ENCODE measurements around the gene TDRD3. TPM values are rescaled to one million over a fixed set of nuclear protein-coding genes. Genes with fewer than 3 reads are reported as not detected.

TDRD3 gene
- total RNA-seq, 1 experiment from 2014 or later: 10.8 TPM

DNA sequence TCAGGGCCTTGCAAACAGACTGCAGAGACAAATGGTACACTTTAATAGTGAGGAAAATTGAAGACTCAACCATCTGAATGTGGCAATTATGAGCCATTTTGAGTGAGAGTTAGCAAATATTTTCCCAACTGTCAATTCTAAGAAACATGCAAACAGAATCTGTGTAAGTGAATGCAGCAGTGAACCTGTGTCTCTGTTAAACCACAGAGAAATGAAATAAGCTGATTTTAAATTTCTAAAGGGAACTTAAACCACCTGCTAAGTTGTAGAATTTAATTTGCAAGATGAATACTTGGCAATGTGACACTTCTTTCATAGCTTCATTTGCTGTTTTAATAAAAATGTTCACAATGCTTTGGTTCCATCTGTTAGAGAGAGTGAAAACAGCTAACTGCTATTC, 42.0 kb upstream of the TDRD3 start:
- ChIA-PET POLR2A (no interaction called here), CTCF (no interaction called here)
- no peaks in the 10 kb centered on the region for H3K9me3 ChIP-seq (ENCODE audit: control insufficient read depth, insufficient read depth, low read depth, low read length)
- no TSS peak for BruUV-seq (replicated peaks)
- no peak for TF ChIP-seq TCF7L2 (IDR thresholded peaks at IDR 0.05; ENCODE audit: low read depth, low read length)
- TF ChIP-seq, protein P1, sequence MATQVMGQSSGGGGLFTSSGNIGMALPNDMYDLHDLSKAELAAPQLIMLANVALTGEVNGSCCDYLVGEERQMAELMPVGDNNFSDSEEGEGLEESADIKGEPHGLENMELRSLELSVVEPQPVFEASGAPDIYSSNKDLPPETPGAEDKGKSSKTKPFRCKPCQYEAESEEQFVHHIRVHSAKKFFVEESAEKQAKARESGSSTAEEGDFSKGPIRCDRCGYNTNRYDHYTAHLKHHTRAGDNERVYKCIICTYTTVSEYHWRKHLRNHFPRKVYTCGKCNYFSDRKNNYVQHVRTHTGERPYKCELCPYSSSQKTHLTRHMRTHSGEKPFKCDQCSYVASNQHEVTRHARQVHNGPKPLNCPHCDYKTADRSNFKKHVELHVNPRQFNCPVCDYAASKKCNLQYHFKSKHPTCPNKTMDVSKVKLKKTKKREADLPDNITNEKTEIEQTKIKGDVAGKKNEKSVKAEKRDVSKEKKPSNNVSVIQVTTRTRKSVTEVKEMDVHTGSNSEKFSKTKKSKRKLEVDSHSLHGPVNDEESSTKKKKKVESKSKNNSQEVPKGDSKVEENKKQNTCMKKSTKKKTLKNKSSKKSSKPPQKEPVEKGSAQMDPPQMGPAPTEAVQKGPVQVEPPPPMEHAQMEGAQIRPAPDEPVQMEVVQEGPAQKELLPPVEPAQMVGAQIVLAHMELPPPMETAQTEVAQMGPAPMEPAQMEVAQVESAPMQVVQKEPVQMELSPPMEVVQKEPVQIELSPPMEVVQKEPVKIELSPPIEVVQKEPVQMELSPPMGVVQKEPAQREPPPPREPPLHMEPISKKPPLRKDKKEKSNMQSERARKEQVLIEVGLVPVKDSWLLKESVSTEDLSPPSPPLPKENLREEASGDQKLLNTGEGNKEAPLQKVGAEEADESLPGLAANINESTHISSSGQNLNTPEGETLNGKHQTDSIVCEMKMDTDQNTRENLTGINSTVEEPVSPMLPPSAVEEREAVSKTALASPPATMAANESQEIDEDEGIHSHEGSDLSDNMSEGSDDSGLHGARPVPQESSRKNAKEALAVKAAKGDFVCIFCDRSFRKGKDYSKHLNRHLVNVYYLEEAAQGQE (IDR thresholded peaks at IDR 0.05; ENCODE audit: insufficient read depth in 1 of 2, low read depth in 2 of 2, low read length in 1 of 2): no peak
- no peak for TF ChIP-seq POLR2AphosphoS5 (IDR thresholded peaks at IDR 0.05; ENCODE audit: low read depth, low read length)
- TF ChIP-seq SIN3A (IDR thresholded peaks at IDR 0.05; ENCODE audit: borderline replicate concordance, insufficient read depth, low read depth, low read length): no peak
- TF ChIP-seq, protein P2, sequence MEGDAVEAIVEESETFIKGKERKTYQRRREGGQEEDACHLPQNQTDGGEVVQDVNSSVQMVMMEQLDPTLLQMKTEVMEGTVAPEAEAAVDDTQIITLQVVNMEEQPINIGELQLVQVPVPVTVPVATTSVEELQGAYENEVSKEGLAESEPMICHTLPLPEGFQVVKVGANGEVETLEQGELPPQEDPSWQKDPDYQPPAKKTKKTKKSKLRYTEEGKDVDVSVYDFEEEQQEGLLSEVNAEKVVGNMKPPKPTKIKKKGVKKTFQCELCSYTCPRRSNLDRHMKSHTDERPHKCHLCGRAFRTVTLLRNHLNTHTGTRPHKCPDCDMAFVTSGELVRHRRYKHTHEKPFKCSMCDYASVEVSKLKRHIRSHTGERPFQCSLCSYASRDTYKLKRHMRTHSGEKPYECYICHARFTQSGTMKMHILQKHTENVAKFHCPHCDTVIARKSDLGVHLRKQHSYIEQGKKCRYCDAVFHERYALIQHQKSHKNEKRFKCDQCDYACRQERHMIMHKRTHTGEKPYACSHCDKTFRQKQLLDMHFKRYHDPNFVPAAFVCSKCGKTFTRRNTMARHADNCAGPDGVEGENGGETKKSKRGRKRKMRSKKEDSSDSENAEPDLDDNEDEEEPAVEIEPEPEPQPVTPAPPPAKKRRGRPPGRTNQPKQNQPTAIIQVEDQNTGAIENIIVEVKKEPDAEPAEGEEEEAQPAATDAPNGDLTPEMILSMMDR (IDR thresholded peaks at IDR 0.05): no peak
- H3K36me3 ChIP-seq (ENCODE audit: control insufficient read depth, insufficient read depth, low read length): no peaks in the 10 kb centered on the region
- DNase-seq (ENCODE audit: low read depth, low spot score) (no peak), ATAC-seq (no peak)
- in situ Hi-C loops (cut with HindIII; ENCODE audit: low pct_unique_long_range_greater_than_20kb, low sequenced_read_pairs): no loop called here
- no peak overlapping the region for H3K27ac ChIP-seq (ENCODE audit: low read length)
- no peaks in the 10 kb centered on the region for H3K27me3 ChIP-seq (ENCODE audit: control insufficient read depth, insufficient read depth, low read length)
- intact Hi-C loops (cut with micrococcal nuclease; ENCODE audit: unreplicated experiment): no loop called here
- H3K4me1 ChIP-seq (ENCODE audit: control insufficient read depth, insufficient read depth, low read length): no peaks in the 10 kb centered on the region
- no peak overlapping the region for H3K4me3 ChIP-seq (ENCODE audit: low read depth in 2 of 2, low read length in 2 of 2)

DNA sequence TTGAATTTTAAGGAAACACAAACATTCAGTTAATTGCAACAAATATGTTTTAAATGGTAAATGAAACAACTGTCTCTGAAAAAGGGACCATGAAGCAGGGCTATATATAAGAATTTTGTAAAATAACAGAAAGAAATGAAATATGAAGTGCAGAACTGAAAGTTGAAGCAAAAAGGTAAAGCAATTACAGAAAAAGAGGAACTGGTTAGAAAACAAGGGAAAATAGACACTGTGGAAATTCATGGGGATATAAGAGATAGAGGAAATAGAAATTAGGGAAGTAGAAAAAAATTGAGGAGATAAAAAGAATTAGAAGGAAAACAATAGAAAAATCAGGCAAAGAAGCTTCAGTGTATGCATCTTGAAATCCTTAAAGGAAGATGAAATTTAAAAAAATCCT, 40.0 kb upstream of the TDRD3 start:
- no TSS peak for BruUV-seq (replicated peaks)
- DNase-seq (ENCODE audit: low read depth, low spot score) (no peak), ATAC-seq (no peak)
- no peaks in the 10 kb centered on the region for H3K27me3 ChIP-seq (ENCODE audit: control insufficient read depth, insufficient read depth, low read length)
- no peak overlapping the region for H3K27ac ChIP-seq (ENCODE audit: low read length)
- H3K4me3 ChIP-seq (ENCODE audit: low read depth in 2 of 2, low read length in 2 of 2): no peak overlapping the region
- ChIA-PET POLR2A (no interaction called here), CTCF (no interaction called here)
- no peaks in the 10 kb centered on the region for H3K9me3 ChIP-seq (ENCODE audit: control insufficient read depth, insufficient read depth, low read depth, low read length)
- H3K4me1 ChIP-seq (ENCODE audit: control insufficient read depth, insufficient read depth, low read length): no peaks in the 10 kb centered on the region
- TF ChIP-seq POLR2AphosphoS5 (IDR thresholded peaks at IDR 0.05; ENCODE audit: low read depth, low read length): no peak
- TF ChIP-seq, protein P2 (IDR thresholded peaks at IDR 0.05): no peak
- TF ChIP-seq, protein P1 (IDR thresholded peaks at IDR 0.05; ENCODE audit: insufficient read depth in 1 of 2, low read depth in 2 of 2, low read length in 1 of 2): no peak
- no peak for TF ChIP-seq SIN3A (IDR thresholded peaks at IDR 0.05; ENCODE audit: borderline replicate concordance, insufficient read depth, low read depth, low read length)
- TF ChIP-seq TCF7L2 (IDR thresholded peaks at IDR 0.05; ENCODE audit: low read depth, low read length): no peak
- H3K36me3 ChIP-seq (ENCODE audit: control insufficient read depth, insufficient read depth, low read length): no peaks in the 10 kb centered on the region
- intact Hi-C loops (cut with micrococcal nuclease; ENCODE audit: unreplicated experiment) (no loop called here), in situ Hi-C loops (cut with HindIII; ENCODE audit: low pct_unique_long_range_greater_than_20kb, low sequenced_read_pairs) (no loop called here)

Measured in Panc1 (cell line).